GM12874 (cell line): ENCODE measurements around the gene BCAS3.

ENCODE experiments used
- CTCF ChIP-seq: IDR thresholded peaks from 2 replicates; pipeline ENCODE4 v1.5.1; 2011; ENCODE audit warnings: low read depth, mild to moderate bottlenecking, control low read depth, low read length, moderate library complexity; ENCODE audit not compliant: insufficient read depth

The BCAS3 gene

DNA sequence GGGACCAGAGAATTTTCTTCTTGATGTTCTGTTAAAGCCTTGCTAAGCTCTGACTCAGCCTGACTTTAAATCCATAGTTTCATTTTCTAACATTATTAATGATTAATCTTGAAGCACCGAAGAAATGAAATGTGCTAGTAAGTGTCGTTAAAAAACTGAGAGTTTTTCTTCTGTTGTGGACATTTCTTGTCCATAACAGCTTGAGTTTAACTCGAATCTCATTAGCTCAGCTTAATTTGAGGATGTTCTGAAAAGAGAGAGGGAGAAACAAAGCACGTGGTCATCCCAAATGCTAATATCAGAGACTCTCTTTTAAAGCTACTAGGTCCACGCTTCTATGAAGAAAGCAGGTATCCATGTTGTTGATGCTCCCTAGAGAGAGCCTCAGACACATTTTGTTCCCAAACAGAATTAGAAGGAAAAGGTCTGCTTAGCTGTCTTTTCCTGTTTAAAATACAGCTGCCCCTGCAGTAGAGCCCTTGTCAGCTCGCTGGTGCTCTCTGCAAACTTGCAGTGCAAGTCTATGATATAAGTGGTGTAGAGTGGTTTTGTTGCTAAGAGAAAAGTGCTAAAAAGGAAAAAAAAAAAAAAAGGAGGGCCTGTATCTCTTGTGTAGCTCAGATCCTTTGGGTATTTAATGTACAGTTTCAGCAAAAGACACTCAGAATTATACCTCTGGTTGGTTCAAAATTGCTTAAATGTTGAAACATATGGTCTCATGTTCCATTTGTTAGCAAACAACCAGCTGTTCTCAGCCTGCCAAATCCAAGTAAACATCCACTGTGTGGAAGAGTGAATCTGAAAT is 530.9 kb downstream of the BCAS3 start:
- TF ChIP-seq CTCF, result no peak

DNA sequence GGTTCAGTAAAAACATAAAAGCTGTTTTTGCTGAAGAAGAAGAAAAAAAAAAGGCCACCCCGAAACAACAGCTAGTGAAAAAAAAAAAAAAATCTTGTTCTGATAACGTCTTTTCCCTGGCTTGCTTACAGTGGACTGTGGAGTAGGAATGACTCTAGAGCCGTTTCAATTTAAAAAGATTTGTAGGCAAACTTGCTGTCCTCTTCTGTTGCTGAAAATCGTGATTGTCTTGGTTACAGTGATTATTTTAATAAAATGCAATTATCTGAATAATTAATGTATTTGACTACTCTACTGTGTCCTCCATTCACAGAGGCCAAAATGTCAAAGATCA is 531.4 kb downstream of the BCAS3 start:
- TF ChIP-seq CTCF, result no peak

GRCh38 chr17:61209525-61209924 is 531.9 kb downstream of the BCAS3 start:
- no peak for TF ChIP-seq CTCF

GRCh38 chr17:61211236-61211635 is 533.6 kb downstream of the BCAS3 start:
- no peak for TF ChIP-seq CTCF

DNA sequence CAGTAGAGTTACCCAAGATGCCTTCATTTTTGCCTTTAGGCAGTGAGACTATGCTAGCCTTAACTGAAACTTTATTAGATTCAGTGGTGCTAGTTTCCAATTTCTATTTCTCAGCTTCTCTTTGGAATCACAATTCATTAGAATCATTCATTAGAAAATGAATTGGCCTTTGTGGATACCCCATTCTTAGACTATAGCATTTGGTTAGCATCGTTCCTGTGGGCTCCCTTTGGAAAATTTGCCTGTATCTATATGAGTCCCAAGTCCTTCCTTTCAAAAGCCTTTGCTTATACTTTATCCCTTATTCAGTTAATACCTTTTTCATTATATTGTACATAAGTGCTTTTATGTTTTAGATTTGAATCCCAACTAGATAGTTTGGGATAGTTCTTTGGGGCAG is 535.0 kb downstream of the BCAS3 start:
- TF ChIP-seq CTCF, result no peak

GRCh38 chr17:61214753-61215152 is 537.1 kb downstream of the BCAS3 start:
- TF ChIP-seq CTCF, result no peak

DNA sequence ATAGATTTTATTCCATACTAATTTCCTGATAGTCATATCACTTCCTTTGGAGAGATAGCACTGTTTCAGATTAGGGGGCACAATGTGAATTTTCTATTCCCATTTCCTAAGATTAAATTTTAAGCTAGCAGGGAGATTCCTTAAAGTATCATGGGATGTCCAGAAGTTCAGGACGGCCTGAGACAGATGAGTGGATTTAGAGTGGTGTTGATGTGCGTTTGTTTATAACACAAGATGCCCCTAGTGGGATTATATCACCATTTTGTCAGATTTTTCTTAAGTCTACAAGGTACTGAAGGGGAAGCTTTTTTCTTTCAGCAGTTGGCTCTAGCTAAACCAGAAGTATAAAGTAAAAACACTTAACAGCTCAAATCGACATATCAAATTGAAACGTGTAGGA is 538.4 kb downstream of the BCAS3 start:
- no peak for TF ChIP-seq CTCF
